Dedifferentiated amniotic fluid mesenchymal stem cell (primary cell): ENCODE data around the gene AP2S1.
"Not testable (repeated sequence)": the region's sequence is repeated elsewhere in the genome, so short reads cannot be mapped to it uniquely, and the experiment has no call there.

Source experiments
- DNase-seq: peaks from one replicate; pipeline ENCODE4 v3.0.0-alpha.2; 2016; ENCODE audit errors: extremely low spot score

AP2S1 gene

DNA sequence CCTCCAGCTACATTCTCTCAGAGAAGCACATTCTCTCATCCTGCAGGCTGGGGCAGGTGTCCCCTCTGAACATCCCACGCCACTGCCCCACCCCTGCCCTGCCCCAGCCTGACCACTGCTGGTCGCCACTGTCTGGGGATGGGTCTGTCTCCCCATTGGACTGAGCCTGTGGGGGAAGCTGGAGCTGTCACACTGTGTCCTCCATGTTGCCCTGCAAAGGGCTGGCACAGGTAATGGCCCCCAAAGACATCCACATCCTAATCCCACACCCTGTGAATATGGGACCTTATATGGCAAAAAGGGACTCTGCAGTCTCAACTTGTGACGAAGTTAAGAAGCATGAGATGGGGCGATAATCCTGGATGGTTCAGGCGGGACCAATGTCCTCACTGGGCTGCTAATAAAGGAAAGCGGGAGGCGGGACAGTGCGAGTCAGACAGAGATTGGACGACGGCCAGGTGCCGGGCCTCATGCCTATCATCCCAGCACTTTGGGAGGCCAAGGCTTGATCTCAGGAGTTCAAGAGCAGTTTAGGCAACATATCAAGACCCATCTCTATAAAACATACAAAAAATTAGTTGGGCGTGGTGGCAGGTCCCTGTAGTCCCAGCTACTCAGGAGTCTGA is 9.1 kb downstream of the AP2S1 start:
- no peak for DNase-seq

DNA sequence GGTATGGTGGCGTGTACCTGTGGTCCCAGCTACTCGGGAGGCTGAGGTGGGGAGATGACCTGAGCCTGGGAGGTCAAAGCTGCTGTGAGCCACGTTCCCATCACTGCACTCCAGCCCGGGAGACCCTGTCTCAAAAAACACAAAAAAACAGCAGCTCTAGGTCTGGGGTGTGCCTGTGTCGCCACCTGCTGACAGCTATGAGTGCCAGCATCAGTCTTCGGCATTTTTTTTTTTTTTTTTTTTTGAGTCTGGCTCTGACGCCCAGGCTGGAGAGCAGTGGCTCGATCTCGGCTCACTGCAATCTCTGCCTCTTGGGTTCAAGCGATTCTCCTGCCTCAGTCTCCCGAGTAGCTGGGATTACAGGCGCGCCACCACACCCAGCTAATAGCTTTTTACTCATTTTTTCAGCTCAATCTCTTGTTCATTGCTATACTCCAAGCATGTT is 10.1 kb downstream of the AP2S1 start:
- DNase-seq, result peak; percentile 56

- DNase-seq, result no peak
Measured at GRCh38 chr19:46839752-46840497, 10.7 kb downstream of the AP2S1 start.

DNA sequence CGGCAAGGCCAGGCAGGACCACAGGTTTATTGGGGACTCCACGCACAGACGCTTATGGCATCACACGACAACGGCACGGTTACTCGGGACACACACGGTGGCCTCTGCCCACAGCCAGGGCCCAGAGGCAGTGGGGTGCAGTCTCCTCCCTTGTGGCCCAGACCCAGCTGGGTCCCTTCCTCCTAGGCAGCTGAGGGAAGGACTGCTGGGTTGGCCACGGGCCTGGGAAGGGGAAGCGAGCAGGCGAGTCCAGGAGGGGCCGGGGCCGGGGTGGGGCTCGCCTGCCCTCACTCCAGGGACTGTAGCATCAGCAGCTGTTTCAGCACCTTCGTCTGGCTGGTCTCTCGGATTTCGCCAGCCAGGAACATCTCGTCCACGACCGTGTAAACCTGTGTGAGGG is 12.5 kb downstream of the AP2S1 start:
- no peak for DNase-seq

GRCh38 chr19:46834984-46835383 is 15.7 kb downstream of the AP2S1 start:
- no peak for DNase-seq

DNA sequence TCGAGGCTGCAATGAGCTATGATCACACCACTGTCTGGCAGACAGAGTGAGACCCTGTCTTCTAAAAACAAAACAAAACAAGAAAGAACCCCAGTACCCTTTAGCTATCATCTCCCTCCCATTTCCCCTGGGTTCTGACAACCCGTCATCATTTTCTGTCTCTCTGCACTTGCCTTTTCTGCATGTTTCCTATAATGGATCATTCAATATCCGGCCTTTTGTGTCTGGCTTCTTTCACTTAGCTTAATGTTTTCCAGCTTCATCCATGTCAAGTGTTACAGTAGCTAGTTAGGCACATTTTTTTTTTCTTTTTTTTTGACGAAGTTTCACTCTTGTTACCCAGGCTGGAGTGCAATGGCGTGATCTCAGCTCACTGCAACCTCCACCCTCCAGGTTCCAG is 16.5 kb downstream of the AP2S1 start:
- DNase-seq, result no peak

- DNase-seq, result no peak
Measured at GRCh38 chr19:46830864-46831263, 19.8 kb downstream of the AP2S1 start.

- DNase-seq, result no peak
Measured at GRCh38 chr19:46828484-46828883, 22.2 kb downstream of the AP2S1 start.

GRCh38 chr19:46825731-46826055 is 25.0 kb downstream of the AP2S1 start:
- DNase-seq, result no peak

- DNase-seq, result no peak
Measured at GRCh38 chr19:46824890-46825730, 25.5 kb downstream of the AP2S1 start.

DNA sequence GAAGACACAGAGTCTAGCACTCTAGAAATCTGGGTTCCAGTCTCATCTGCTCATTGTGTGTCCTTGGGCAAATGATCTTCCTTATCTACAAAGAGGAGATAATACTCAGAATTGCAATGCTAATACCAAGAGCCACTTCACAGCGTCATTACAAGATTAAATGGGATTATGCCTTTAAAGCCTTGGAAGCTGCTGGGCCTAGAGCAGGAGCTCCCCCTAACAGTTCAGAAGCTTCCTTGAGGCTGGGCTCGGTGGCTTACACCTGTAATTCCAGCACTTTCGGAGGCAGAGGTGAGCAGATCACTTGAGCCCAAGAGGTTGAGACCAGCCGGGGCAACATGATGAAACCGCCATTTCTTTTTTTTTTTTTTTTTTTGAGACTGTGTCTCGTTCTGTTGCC is 27.6 kb downstream of the AP2S1 start:
- DNase-seq, result no peak

DNA sequence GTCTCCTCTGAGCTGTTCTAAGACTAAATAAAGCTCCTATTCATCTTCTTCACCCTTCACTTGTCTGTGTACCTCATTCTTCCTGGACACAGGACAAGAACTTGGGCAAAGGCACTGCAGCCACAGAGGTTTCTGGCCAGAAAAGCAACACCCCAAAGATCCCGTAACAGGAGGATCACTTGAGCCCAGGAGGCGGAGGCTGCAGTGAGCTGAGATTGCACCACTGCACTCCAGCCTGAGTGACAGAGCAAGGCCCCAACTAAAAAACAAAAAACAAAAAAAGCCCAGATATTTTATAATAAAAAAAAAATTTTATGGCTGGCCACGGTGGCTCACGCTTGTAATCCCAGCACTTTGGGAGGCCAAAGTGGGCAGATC is 28.2 kb downstream of the AP2S1 start:
- not testable (repeated sequence) for DNase-seq

- no peak for DNase-seq
Measured at GRCh38 chr19:46821512-46822409, 28.9 kb downstream of the AP2S1 start.

GRCh38 chr19:46818812-46819211 is 31.8 kb downstream of the AP2S1 start:
- DNase-seq, result no peak

- no peak for DNase-seq
Measured at GRCh38 chr19:46815833-46816627, 34.6 kb downstream of the AP2S1 start.

GRCh38 chr19:46813839-46814358 is 36.7 kb downstream of the AP2S1 start:
- DNase-seq, result no peak

GRCh38 chr19:46812977-46813838 is 37.4 kb downstream of the AP2S1 start:
- no peak for DNase-seq

DNA sequence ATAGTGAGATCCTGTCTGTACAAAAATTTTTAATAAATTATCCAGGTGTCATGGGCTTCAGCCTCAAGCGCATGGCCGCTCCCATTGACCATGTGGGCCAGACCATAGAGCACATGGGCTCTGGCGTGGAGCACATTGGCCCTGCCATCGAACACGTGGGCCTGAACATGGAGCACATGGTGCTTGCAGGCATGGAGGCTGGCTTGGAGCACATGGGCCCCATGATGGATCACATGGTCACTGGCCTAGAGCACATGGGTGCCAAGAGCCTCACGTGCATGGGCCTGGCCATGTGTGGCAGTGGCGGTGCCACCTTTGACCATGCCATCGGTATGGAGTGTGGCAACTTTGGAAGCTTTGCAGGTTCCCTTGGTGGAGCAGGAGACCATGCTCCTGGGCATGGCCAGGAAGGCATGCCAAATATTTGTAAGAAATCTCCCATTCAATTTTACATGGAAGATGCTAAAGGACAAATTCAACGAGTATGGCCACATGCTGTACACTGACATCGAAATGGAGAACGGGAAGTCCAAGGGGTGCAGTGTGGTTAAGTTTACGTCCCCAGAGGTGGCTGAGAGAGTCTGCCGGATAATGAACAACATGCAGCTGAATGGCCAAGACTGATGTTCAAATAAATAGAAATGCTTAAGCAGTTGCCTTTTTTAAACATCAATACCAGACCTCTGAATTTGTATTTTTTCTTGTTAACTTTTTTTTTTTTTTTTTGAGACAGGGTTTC is 40.9 kb downstream of the AP2S1 start:
- no peak for DNase-seq

DNA sequence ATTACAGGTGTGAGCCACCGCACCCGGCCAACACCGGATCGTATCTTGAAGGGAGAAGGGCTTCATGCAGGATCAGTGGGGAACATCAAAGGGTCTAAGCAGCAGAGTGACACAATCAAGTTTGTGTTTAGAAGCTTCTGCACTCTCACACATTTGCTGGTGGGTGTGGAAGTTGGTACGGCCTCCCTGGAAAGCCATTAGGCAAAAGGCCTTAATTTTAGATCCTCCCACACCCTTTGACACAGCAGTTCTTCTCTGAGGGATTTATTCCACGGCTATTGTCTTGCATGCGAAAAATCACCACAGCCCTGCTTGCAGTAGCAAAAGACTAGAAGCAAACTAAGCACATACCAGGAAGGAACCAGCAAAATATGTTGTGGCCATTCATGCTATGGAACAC is 44.0 kb downstream of the AP2S1 start:
- DNase-seq, result no peak
